ENCODE measurements around the gene DEFB121.
"Not testable (repeated sequence)": the region's sequence is repeated elsewhere in the genome, so short reads cannot be mapped to it uniquely, and the experiment has no call there.

DEFB121 gene

DNA sequence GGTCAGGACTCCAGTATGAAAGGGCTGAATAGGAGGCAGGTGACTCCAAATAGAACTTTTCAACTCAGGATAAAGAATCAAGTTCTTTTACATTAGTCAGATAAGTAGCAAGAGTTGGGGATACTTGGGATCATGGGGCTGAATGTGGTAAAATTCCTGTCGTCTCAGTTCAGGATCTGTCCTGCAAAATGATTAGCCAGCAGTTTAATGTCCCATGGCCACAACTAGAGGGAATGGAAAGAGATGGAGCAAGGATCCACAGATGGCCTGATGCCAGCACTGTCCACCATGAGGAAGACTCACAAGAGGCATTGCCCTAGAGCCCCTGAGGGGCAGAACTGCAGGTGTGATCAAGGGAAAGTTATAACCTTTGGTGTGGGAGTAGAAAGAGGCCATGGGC is 2.1 kb downstream of the DEFB121 start:
- no peak for FAIRE-seq
- TF ChIP-seq, protein P1, sequence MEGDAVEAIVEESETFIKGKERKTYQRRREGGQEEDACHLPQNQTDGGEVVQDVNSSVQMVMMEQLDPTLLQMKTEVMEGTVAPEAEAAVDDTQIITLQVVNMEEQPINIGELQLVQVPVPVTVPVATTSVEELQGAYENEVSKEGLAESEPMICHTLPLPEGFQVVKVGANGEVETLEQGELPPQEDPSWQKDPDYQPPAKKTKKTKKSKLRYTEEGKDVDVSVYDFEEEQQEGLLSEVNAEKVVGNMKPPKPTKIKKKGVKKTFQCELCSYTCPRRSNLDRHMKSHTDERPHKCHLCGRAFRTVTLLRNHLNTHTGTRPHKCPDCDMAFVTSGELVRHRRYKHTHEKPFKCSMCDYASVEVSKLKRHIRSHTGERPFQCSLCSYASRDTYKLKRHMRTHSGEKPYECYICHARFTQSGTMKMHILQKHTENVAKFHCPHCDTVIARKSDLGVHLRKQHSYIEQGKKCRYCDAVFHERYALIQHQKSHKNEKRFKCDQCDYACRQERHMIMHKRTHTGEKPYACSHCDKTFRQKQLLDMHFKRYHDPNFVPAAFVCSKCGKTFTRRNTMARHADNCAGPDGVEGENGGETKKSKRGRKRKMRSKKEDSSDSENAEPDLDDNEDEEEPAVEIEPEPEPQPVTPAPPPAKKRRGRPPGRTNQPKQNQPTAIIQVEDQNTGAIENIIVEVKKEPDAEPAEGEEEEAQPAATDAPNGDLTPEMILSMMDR (IDR thresholded peaks at IDR 0.05; ENCODE audit: insufficient read depth, missing control alignments): no peak
- DNase-seq (ENCODE audit: insufficient read length, low spot score): no peak

DNA sequence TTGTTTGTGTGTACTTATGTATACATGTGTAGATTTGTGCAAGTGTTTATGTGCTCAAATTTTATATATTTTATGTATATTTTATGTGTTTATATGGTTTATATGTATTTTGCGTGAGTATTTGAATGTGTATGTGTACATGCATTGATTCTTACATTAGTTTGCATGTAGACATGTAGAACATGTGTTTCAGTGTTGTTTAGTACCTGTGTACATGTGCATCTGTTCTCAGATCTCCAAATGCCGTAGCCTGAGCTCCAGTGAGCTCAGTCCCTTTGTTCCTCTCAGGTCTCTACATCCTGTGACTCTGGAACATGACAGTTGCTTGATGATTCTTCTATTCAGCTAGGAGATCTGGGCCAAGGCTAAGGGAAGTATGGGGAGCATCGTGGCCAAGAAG is 11.1 kb downstream of the DEFB121 start:
- no peak for DNase-seq (ENCODE audit: insufficient read length, low spot score)
- no peak for FAIRE-seq

DNA sequence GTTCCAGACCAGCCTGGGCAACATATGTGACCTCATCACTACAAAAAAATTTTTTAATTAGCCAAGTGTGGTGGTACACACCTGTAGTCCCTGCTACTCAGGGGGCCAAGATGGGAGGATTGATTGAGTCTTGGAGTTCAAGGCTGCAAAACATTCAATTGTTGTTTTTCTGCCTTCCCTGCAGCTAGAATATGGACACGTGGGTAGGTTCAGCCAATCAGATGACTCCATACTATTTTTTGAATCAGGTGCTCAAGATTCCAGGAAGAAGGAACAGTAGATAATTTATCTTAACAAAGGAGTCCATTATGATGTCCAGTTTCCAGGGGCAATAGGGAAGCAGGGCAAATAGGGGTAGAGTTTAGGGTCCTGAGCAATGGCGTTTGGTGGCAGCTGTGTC is 13.2 kb downstream of the DEFB121 start:
- TF ChIP-seq, protein P1 (IDR thresholded peaks at IDR 0.05; ENCODE audit: insufficient read depth, missing control alignments): no peak
- DNase-seq (ENCODE audit: insufficient read length, low spot score) (no peak), FAIRE-seq (no peak)

More for the DNA sequence above, 11.1 kb downstream of the DEFB121 start:
- TF ChIP-seq, protein P1 (IDR thresholded peaks at IDR 0.05; ENCODE audit: insufficient read depth, missing control alignments): no peak

DNA sequence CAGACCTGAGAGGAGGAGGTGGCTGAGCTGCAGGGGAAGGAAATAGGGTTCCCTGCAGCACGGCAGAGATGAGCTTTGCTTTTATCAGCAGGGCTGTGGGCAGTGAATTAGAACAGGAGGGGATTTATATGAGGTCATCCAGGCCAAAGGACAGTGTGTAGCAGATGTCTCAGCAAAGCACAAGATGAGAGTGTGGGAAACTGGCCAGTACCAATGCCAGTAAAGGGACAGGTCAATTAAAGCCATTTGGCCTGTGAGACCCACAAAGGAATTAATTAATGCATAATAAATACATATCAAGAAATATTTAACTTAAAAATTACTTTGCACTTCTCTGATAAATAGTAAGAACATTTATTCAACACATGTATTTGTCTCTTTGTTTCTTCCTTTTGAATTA is 15.5 kb downstream of the DEFB121 start, which contains the start of gene DEFB119:
Gene DEFB119 (minus strand): TSS at position 101 of the 400 bp plus-strand sequence. CDS start 107 bp downstream, outside the sequence.
- FAIRE-seq (no peak), DNase-seq (ENCODE audit: insufficient read length, low spot score) (no peak)
- TF ChIP-seq, protein P1 (IDR thresholded peaks at IDR 0.05; ENCODE audit: insufficient read depth, missing control alignments): no peak

DNA sequence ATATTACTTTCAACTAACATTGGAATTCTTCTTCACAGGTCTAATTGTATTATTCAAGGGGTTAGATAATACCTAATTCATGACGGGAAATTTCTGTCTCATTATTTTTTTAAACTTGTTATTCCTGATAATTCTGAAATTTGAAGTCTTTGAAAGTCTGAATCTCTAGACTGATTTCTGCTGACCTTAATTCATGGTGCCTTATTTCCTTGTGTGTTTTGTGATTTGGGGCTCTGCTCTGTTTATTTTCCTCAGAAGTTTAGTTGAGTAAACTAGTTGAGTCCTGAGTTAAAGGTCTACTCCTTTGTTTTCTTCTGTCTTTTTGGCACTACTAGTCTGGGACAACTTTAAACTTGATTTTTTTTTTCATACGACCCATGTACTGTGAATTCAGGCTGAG is 31.7 kb downstream of the DEFB121 start:
- DNase-seq (ENCODE audit: insufficient read length, low spot score): no peak
- no peak for FAIRE-seq
- TF ChIP-seq, protein P1 (IDR thresholded peaks at IDR 0.05; ENCODE audit: insufficient read depth, missing control alignments): no peak

DNA sequence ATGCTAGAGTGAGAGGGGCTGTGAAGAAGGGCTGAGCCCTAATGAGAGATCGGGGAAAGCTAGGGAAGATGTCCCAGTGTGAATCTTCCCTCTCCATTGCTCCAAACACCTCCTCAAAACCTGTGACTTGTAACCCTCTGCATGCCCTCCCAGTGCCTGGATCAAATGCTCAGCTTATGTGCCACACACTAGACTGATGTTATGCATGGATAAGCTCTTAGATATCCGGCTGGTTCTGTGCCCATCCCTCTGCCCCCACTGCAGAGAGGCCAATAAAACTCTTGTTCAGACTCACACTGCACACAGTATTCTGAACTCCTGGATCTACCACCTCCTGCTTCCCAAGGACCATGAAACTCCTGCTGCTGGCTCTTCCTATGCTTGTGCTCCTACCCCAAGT is 37.7 kb downstream of the DEFB121 start, which contains the start of gene DEFB118:
Gene DEFB118 (plus strand): TSS at position 301 of the 400 bp plus-strand sequence. CDS start 50 bp downstream, at position 351.
- FAIRE-seq (no peak), DNase-seq (ENCODE audit: insufficient read length, low spot score) (no peak)
- TF ChIP-seq, protein P1 (IDR thresholded peaks at IDR 0.05; ENCODE audit: insufficient read depth, missing control alignments): no peak

DNA sequence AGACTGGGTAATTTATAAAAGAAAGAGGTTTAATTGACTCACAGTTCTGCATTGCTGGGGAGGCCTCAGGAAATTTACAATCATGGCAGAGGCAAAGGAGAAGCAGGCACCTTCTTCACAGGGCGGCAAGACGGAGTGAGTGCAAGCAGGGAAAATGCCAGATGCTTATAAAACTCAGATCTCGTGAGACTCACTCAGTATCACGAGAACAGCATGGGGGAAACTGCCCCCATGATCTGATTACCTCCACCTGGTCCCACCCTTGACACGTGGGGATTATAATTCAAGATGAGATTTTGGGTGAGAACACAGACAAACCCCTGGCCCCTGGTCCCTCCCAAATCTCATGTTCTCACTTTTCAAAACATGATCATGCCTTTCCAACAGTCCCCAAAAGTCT is 41.7 kb downstream of the DEFB121 start:
- not testable (repeated sequence) for FAIRE-seq; DNase-seq (ENCODE audit: insufficient read length, low spot score)

DNA sequence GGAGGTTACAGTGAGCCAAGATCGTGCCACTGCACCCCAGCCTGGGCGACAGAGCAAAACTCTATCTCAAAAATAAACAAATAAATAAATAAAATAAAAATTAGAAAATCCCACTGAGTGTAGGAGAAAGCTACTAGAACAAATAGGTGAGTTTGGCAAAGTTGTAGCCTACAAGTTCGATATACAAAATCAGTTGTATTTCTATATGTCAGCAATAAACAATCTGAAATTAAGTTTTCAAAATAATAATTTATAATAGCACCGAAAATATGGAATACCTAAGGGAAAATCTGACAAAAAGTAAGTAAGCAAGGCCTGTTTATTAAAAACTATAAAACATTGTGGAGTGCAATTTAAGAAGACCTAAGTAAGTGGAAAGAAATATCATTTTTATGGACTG is 42.7 kb downstream of the DEFB121 start:
- no peak for FAIRE-seq
- TF ChIP-seq, protein P1 (IDR thresholded peaks at IDR 0.05; ENCODE audit: insufficient read depth, missing control alignments): no peak
- no peak for DNase-seq (ENCODE audit: insufficient read length, low spot score)

Data from D721Med (cell line).